ENCODE measurements around the gene CHN1. TPM values are rescaled to one million over a fixed set of nuclear protein-coding genes. Genes with fewer than 3 reads are reported as not detected.

Gene CHN1
- total and polyA plus RNA-seq, 2 donors from 2014 or later: 6.5 to 14.1 TPM

DNA sequence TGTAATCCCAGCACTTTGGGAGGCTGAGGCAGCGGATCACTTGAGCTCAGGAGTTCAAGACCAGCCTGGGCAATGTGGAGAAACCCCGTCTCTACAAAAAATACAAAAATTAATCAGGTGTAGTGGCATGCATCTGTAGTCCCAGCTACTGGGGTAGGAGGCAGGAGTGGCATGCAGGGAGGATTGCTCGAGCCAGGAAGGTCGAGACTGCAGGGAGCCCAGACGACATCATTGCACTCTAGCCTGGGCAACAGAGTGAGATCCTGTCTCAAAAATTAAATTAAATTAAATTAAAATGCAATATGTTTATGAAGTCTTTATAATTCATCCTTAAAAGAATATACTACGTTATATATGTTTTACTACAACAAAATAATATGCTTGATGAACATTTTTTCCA is 38.1 kb downstream of the CHN1 start:
- H3K36me3 ChIP-seq (ENCODE audit: control insufficient read depth in 2 of 3, insufficient read depth in 3 of 3, low read length in 3 of 3): no peaks in the 10 kb centered on the region
- no peaks in the 10 kb centered on the region for H3K4me1 ChIP-seq (ENCODE audit: control insufficient read depth in 2 of 3, insufficient read depth in 2 of 3, low read depth in 1 of 3, low read length in 3 of 3)
- DNase-seq: no peak
- H3K4me3 ChIP-seq (ENCODE audit: low read length in 3 of 3): no peak overlapping the region
- H3K9me3 ChIP-seq (ENCODE audit: control insufficient read depth in 2 of 3, insufficient read depth in 1 of 3, low read length in 3 of 3): no peaks in the 10 kb centered on the region
- no peak for FAIRE-seq
- intact Hi-C loops (cut with DNase I): no loop called here
- H3K27ac ChIP-seq (ENCODE audit: low read depth in 2 of 2, low read length in 2 of 2): no peak overlapping the region
- TF ChIP-seq CTCF (IDR thresholded peaks at IDR 0.05; ENCODE audit: borderline replicate concordance, extremely low read depth, insufficient read depth): no peak
- H3K9ac ChIP-seq (ENCODE audit: low read length in 3 of 3): no peak overlapping the region
- no peaks in the 10 kb centered on the region for H3K27me3 ChIP-seq (ENCODE audit: control insufficient read depth, insufficient read depth, low read length)

DNA sequence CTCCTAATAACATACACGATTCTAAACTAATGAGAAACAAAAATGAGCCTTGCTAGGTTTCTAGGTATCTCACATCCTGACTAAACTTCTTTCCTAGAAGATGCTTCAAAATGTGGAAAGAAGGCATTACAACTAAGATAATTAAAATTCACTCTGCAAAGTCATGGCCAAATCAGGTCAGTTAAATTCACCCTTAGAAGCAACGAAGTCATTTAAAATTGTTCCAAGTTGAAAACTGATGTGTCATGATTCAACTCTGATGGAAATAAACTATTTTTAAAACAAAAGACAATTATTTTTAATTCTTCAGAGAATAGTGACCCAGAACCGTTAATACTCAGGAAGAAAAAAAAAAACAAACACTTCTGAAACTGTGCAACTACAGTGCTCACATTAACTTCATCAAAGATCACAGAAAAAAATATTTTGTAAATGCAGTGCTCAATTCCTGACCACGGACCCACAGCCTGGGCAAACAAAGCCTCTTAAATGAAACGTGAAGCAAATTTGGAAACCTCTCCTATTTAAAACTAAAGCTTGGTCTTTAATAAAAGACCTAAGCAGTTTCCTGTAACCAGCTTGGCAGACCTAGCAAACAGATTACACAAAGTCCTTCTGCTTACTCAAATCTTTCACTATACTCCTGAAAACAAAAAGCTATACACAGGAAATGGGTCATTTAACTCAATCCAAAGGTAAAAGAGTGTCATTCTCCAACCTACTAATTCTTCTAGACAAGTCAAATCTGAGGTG is 39.0 kb downstream of the CHN1 start:
- peak in 1 of 5 donors; percentile 9 for DNase-seq
- no peak overlapping the region for H3K9ac ChIP-seq (ENCODE audit: low read length in 3 of 3)
- no peak for TF ChIP-seq CTCF (IDR thresholded peaks at IDR 0.05; ENCODE audit: borderline replicate concordance, extremely low read depth, insufficient read depth)
- H3K27me3 ChIP-seq (ENCODE audit: control insufficient read depth, insufficient read depth, low read length): no peaks in the 10 kb centered on the region
- FAIRE-seq: no peak
- intact Hi-C loops (cut with DNase I): no loop called here
- H3K9me3 ChIP-seq (ENCODE audit: control insufficient read depth in 2 of 3, insufficient read depth in 1 of 3, low read length in 3 of 3): no peaks in the 10 kb centered on the region
- no peak overlapping the region for H3K27ac ChIP-seq (ENCODE audit: low read depth in 2 of 2, low read length in 2 of 2)
- H3K4me3 ChIP-seq (ENCODE audit: low read length in 3 of 3): no peak overlapping the region
- no peaks in the 10 kb centered on the region for H3K4me1 ChIP-seq (ENCODE audit: control insufficient read depth in 2 of 3, insufficient read depth in 2 of 3, low read depth in 1 of 3, low read length in 3 of 3)
- H3K36me3 ChIP-seq (ENCODE audit: control insufficient read depth in 2 of 3, insufficient read depth in 3 of 3, low read length in 3 of 3): no peaks in the 10 kb centered on the region

DNA sequence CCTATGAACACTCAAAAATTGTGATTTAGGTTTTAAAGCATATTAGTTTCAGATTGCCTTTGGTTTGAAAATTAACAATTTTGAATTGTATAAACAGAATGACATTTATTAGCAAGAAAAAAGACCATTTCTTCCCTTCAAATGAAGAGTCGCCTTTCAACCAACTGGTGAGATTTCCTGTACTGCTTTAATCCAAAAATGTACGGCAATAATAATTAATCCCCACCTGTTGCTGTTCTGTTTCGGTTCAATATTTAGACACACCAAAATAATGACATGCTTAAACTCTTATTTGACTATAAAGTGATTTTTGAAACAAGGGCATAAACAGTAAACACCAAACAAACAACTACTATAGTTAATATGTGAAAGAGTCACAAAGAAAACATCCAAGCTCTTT is 39.6 kb downstream of the CHN1 start:
- DNase-seq (no peak), FAIRE-seq (no peak)
- H3K9ac ChIP-seq (ENCODE audit: low read length in 3 of 3): no peak overlapping the region
- no peaks in the 10 kb centered on the region for H3K4me1 ChIP-seq (ENCODE audit: control insufficient read depth in 2 of 3, insufficient read depth in 2 of 3, low read depth in 1 of 3, low read length in 3 of 3)
- no peak for TF ChIP-seq CTCF (IDR thresholded peaks at IDR 0.05; ENCODE audit: borderline replicate concordance, extremely low read depth, insufficient read depth)
- no peaks in the 10 kb centered on the region for H3K36me3 ChIP-seq (ENCODE audit: control insufficient read depth in 2 of 3, insufficient read depth in 3 of 3, low read length in 3 of 3)
- no peak overlapping the region for H3K27ac ChIP-seq (ENCODE audit: low read depth in 2 of 2, low read length in 2 of 2)
- H3K9me3 ChIP-seq (ENCODE audit: control insufficient read depth in 2 of 3, insufficient read depth in 1 of 3, low read length in 3 of 3): no peaks in the 10 kb centered on the region
- no peak overlapping the region for H3K4me3 ChIP-seq (ENCODE audit: low read length in 3 of 3)
- no peaks in the 10 kb centered on the region for H3K27me3 ChIP-seq (ENCODE audit: control insufficient read depth, insufficient read depth, low read length)
- intact Hi-C loops (cut with DNase I): no loop called here

Data from kidney (tissue), 14 donors.